HG03457 (cell line): ENCODE results near the gene TAAR9.
"Not testable (repeated sequence)": the region's sequence is repeated elsewhere in the genome, so short reads cannot be mapped to it uniquely, and the experiment has no call there.

ENCODE experiments used
- ATAC-seq: cut with Tn5 transposase; IDR thresholded peaks from one replicate; pipeline ENCODE4 v1.9.1; 2021; ENCODE audit warnings: moderate number of reproducible peaks; ENCODE audit not compliant: unreplicated experiment

TAAR9 gene

DNA sequence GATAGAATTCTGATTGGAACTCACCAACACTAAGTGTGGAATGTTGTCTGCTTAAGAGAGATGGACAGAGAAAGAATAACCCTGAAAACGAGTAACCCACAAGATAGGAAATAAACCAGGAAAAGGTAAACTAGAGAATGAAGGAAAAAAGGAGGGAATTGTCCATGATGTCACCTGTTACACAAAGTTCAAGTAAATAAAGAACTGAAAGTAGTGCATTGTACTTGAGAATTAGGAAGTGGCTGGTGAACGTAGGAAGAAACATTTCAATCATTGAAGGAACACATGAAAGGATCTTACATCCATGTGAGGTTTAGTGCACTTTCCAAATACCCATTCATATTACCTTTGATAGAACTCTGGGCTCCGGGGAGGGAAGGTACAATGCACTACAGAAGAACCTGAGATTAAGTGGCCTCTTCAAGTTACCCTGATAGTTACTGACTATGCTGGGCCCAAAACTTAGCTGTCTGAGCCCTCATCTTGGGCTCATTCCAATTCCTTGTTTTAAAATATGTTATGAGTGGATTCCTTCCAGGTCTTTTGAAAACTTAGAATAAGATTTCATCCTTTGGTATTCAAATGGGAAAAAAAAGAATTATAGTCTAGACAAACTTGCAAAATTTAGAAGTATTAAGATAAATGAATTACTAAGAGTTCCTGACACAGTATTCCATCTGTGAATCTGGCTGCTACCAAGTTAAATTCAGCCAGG, 24.1 kb upstream of the TAAR9 start:
- no peak for ATAC-seq

DNA sequence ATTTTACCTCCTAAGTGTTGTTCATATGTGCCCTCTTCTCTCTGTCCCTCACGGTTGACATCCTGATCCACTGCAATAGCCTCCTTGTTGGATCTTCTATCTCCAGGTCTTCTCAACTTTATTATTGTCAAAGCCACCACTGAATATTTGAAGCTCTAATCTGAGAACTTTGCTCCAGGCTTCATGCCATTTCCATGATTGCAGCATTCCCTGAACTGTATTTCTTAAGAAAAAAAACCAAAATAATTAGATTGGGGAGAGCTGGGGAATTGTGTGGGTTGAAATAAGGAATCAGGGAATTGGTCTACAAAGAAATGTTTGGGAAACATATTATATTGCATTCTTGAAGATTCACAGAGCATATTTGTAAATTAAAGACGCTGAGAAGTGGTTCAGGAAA, 22.7 kb upstream of the TAAR9 start:
- no peak for ATAC-seq

DNA sequence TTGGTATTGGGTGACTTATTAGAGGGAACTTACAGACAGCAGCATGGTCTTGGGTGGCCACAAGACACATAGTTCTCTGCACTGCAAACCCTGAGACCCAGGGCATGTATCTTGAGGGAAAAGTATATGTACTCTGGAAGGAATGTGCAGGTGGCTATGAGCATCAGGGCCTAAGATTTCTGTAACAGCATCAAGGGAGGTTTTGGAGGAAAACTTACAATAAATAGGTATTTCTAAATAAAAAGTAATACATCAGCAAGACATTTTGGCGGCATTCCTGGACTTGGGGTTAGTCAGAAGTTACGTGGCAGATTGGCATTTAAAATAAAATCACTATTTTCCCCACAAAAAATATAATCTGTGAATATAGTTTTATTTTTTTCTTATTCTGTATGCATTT, 17.1 kb upstream of the TAAR9 start:
- no peak for ATAC-seq

DNA sequence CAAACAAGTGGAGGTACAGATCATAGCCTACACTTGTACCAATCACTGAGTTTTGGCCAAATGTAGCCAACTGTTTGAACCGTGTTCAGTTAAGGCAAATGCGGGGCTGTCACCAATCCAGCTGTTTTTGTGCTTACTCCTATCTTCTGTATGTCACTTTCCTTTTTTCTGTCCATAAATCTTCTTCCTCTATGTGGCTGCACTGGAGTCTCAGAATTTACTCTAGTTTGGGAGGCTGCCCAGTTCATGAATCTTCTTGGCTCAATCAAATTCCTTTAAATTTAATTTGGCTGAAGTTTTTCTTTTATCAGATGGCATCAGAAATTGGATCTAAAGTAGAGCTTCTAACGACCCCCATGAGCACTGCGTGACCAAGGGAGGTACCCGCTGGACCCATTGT, 13.4 kb upstream of the TAAR9 start:
- no peak for ATAC-seq

DNA sequence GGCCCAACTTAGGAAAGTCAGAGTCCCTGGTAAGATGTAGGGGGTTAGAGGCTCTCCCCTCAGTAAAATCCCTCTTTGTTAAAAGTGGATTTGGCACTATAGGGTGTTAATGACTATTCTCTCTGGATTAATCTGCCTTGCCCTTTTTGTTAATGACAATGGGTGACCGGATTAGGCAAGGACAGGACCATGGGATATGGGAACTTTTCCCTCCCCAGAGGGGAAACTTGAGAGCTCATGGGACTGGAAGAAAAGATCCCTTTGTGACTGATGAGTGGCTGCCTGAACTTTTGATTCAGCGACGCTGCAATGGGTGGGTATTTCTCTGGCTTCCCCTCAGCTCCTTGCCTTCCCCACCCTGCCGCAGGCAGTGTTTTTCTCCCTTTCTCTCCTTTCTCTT, 12.2 kb upstream of the TAAR9 start:
- no peak for ATAC-seq

DNA sequence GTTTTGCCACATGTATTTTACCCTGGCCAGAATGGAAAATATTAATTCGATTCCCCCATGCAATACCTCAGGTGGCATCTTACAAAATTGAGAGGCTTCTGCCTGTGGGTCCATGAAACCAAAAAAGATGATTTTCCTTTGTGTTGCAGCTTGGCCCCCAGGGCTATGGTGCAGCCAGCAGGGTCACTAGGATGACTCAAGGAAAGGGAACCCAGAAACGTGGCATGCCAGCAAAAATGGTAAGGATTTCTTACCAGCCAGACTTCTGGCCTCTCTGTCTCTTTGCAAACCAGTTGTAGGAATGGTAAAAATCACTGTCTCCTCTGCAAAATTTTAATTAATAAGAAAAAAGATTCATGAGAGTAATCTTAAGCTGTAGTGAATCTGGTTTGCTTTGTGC, 11.6 kb upstream of the TAAR9 start:
- ATAC-seq: no peak

DNA sequence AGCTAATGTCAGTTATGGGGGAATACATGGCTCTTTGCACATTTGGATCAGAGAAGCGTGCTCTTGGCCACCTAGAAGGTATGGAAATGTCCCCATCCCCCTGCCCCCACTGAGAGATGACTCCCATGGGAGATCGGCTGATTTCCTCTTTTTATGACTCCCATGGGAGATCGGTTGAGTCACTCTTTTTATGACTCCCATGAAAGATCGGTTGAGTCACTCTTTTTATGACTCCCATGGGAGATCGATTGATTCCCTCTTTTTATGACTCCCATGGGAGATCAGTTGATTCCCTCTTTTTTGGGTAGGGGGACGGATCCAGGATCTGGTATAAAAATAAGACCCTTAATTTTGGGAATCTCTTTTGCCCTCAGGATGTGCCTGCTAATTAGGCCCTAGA, 10.3 kb upstream of the TAAR9 start:
- ATAC-seq: no peak

DNA sequence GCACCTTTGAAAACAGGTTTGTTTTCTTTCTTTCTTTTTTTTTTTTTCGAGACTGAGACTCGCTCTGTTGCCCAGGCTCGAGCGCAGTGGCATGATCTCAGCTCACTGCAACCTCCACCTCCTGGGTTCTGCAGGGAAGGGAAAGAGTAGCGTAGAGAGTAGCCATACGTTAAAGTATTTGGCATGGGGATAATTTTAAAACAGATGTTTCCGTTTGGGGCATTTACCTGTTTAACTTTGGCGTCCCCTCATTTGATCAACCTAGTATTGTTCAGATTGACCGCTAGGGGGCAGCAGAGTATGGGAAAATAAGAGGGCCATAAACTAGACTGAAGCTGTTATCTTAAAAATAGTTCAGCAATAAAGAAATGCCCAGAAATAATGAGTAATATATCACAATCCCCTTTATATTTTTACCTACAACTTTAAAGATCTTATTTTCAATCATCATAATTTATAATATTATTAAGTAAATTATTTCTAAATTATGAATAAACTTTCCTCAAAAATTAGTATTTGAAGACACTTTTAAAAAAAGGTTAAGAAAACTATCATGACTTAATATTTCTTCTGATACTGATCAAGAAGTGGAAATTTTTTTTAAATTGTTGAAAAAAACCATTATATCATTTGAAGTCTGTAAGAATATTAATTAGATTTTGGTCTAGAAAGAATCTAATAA, 7.6 kb upstream of the TAAR9 start:
- ATAC-seq: peak; percentile 79

DNA sequence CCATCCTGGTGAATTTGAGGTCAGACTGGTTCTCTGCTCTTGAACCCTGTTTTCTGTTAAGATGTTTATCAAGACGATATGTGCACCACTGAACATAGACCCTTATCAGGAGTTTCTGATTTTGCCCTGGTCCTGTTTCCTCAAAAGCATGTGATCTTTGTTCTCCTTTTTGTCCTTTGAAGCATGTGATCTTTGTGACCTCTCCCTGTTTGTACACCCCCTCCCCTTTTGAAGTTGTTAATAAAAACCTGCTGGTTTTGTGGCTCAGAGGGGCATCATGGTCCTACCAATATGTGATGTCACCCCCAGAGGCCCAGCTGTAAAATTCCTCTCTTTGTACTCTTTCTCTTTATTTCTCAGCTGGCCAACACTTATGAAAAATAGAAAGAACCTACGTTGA, 3.5 kb upstream of the TAAR9 start:
- not testable (repeated sequence) for ATAC-seq

DNA sequence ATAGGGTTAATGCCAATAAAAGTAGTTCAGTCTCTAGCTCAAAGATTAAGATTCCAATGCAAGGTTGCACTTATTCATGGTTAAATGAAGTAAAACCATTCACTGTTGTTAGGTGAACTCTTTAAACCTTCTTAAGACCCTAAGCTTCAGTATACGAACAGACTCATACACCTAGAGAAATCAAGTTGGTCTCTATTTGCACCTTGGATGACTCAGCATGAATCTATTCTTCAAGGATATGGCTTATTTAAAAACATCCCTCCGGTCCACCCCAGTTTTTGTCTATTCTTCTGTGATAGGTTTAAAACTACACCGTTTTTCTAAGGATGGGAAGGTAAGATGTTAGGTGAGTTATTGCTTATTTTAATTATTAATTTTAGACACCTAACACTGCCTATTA, 932 bp upstream of the TAAR9 start:
- ATAC-seq: no peak

DNA sequence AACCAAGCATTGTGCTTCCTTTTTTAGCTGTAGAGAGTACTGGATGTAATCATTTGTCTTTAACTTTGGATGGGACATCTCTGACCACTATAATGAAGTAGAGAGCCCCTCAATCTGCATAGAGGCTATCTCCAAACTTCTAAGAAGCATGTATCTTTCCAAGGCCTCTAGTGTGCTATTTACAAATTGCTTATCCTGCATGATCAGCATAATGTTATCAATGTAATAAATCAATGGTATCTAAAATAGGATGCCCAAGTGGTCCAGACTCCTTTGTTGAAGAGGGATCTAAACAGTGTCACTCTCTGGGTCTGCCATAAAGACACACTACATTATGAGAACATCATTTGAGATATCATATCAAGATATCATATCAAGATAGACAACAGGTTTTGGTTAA, 6.7 kb downstream of the TAAR9 start:
- no peak for ATAC-seq

DNA sequence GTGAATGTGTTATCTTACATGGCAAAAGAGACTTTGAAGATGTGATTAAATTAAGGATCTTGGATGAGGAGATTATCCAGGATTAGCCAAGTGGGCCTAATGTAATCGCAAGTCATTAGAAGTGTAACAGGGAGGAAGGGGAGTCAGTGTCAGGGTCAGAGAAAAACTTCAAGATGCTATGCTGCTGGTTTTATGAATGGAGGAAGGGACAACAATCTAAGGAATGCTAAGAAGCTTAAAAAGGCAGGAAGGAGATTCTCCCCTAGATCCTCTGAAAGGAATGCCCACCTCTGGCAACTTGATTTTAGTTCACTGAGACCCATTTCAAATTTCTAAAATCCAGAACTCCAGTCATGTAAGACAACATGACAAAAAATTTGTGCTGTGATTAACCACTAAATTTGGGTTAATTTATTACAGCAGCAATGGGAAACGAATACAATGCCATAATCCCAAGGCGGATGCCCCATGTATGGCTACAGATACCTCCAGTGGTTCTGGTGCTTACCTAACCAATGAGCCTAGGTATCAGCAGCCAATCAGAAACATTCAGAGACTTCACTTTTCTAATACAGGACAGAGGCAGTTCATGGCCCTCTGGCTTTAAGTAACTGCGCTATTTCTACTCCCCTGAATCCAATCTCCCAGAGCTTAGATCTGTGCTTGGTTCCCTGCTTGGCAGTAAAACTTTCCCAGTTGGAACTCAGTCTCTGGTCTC, 10.8 kb downstream of the TAAR9 start:
- no peak for ATAC-seq

DNA sequence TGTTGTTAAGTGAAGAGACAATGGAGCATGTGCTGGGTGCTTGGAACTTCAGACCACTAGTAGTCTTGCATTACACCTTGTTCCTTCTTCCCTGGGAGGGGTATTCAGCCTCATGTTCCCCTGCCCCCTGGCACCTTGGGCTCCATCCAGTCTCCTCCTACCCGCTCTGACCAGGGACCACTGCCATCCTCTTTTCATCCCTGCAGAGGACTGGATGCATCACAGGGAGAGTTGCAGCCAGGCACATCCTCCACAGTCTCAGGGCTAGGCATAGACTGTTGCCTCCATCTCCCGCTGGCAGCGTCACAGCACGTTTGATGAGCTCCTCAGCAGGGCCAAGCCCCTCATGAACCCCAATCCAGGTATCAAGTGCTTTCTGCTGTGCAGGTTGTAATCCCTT, 13.1 kb downstream of the TAAR9 start:
- no peak for ATAC-seq

DNA sequence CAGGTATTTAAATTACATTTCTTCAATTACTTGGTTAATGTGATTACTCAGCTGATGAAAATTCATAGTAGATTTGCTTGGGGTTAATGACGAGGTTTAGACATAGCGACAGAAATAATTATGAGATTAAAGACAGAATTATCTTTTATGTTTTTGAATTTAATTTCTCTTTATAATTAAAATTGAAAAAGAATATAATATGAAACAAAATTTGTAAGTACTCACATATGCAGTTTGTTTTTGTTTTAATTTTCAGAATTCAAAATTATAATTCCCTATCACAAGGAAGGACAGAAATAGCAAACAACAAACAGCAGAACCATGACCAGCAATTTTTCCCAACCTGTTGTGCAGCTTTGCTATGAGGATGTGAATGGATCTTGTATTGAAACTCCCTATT, 14.3 kb downstream of the TAAR9 start, which contains the start of gene TAAR8:
TSS of gene TAAR8 (plus strand) at position 301 of the 400 bp plus-strand sequence. CDS start at position 322, 21 bp downstream.
- ATAC-seq: no peak

DNA sequence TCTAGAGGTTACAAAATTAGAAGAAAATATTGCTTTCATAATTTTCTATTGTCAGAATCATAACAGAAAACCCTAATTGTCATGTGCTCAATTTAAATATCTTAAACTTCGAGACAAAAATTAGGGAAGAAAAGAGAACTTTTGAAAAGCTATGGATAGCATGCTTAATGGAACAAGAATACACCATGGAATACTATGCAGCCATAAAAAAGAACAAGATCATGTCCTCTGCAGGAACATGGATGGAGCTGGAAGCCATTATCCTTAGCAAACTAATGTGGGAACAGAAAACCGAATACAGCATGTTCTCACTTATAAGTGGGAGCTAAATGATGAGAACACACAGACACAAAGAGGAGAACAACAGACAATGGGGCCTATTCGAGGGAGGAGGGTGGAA, 22.0 kb downstream of the TAAR9 start:
- not testable (repeated sequence) for ATAC-seq

DNA sequence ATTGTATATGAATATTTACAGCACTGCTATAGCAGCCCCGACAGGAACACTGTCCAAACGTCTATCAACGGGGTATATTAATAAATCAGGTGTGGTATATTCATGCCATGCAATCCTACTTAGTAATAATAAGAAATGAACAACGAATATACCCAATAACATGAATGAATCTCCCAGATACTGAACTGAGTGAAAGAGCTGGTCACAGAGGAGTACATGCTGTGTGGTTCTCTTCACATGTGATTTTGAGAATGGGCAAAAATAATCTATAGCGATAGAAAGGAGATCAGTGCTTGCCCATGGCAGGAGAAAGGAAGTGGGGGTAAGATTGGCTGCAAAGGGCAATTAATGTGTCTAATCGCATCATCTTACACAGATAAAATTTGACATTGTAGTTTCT, 28.3 kb downstream of the TAAR9 start:
- no peak for ATAC-seq

DNA sequence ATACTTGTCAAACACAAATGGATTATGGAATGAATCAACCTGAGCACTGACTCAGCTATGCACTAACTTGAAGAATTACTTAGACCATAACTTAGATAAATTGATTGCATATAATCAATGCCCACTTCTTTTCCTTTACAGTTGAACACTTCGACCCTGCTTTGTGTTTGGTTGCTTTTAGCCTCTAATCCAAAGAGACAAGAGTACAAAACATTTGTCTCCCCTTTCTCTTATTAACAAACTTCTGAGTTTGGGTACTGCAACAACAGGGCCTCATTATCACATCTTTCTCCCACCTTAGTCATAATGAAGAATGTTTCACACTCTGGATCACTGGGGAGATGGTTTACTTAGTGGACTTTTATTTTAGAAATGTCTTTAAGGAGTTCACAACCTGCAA, 29.5 kb downstream of the TAAR9 start:
- no peak for ATAC-seq

DNA sequence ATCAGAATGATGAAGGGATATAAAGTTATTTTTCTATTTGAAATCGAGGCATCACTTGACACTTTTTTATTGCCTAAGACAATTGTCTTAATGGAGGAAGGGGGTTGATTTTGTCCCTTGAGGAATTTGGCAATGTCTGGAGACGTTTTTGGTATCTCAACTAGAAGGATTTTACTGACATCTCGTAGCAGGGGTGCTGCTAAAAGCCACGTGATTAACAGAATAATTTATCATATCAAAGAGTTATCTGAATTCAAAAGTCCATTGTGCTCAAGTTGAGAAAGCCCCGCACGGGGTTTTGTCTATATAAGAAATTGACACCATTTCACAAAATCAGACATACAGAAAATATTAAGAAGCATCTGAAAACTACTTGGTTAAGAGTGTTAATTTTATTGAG, 30.5 kb downstream of the TAAR9 start:
- no peak for ATAC-seq

DNA sequence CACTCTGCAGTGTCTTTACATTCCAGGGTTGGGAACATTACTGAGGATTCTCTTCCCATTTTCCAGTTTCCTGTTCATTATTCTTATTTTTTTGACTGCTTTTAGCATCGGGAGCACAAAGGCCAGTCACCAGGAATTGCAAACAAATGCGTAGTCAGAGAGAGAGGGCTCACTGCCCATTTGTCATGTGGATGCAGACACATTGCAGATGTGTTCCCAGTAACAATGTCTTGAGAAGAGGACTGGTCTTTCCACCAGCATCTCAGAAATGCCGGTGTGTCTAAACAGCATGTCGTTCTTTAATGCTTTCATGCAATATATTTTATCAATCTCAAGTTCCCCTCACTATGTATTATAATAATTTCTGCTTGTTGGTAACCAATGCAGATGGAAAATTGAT, 31.1 kb downstream of the TAAR9 start:
- ATAC-seq: no peak

DNA sequence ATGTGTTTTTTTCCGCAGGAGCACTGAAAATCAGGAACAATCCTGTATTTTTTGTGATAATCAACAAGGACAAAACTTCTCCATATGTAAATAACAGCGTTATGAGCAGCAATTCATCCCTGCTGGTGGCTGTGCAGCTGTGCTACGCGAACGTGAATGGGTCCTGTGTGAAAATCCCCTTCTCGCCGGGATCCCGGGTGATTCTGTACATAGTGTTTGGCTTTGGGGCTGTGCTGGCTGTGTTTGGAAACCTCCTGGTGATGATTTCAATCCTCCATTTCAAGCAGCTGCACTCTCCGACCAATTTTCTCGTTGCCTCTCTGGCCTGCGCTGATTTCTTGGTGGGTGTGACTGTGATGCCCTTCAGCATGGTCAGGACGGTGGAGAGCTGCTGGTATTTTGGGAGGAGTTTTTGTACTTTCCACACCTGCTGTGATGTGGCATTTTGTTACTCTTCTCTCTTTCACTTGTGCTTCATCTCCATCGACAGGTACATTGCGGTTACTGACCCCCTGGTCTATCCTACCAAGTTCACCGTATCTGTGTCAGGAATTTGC, 32.2 kb downstream of the TAAR9 start, which contains the start of gene TAAR6:
TSS of gene TAAR6 (plus strand) at position 102 of the 557 bp plus-strand sequence. CDS start at position 102, 0 bp downstream.
- ATAC-seq: no peak

DNA sequence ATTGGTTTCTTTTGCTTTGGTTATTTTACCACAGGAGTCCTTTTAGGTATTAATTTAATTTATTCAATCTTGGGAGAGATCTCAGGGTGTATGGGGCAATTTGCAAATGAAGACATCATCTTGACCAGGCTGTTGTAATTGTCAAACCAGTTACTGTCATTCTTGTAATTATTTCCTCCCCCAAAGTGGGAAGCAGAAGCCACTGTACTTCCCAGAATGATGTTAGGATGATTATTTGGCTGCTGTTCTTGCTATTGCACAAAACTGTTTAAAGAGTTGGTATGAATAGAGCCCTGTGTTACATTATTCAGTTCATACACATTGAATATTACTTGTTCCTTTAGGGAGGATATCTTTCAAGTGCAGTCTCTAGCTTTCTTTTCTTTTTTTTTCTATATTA, 33.7 kb downstream of the TAAR9 start:
- ATAC-seq: no peak

DNA sequence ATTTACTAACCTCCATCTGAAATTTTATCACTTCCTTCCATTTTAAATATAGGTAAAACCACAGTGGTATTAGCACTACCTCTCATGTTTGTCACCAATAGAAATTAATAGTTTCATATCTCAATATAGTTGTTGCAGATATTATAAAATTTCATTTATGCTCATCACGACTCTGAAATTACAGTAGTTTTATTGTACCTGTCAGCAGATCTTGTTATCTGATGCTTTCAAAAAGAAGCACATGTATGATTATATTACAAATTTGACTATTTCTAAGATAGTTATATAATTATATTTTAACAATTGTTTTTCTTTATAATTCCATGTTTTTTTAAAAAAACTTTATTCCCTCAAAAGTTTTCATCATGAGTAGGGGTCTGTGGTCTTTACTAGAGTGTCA, 46.6 kb downstream of the TAAR9 start:
- ATAC-seq: no peak
